HEK293 (cell line): Measurements from ENCODE around the gene SEMA3G.
A peak's percentile ranks its signal among the peaks of the same experiment; 100 is the strongest.

Source experiments
- CTCF ChIA-PET: fragments of 350-600 bp; formaldehyde crosslinking; extraction: SDS; loops from one replicate; lab custom pipeline; 2021; ENCODE audit warnings: antibody characterized with exemption; lab: Yijun Ruan, JAX
- POLR2A ChIA-PET: fragments of 300-600 bp; formaldehyde crosslinking; extraction: SDS; loops from one replicate; lab custom pipeline; 2020; ENCODE audit warnings: antibody characterized with exemption, inconsistent platforms; lab: Yijun Ruan, JAX
- H3K27ac ChIP-seq: fragments of 200-500 bp; sonication (Bioruptor generic); 2 replicates; pipeline ENCODE4 v1.5.1; 2014; ENCODE audit warnings: low read depth, low read length, control low read depth, inconsistent platforms; ENCODE audit errors: extremely low read depth
- H3K36me3 ChIP-seq, 2 experiments: fragments of 200-500 bp in 1 of 2; sonication (Bioruptor generic) in 1 of 2; 1 replicate in 1 of 2; 2 replicates in 1 of 2; pipeline ENCODE4 v1.5.1; 2014 to 2017; ENCODE audit warnings: inconsistent platforms in 2 of 2, low read length in 2 of 2; ENCODE audit not compliant: control insufficient read depth in 2 of 2, insufficient read depth in 1 of 2
- H3K4me1 ChIP-seq: fragments of 200-500 bp; sonication (Bioruptor generic); 2 replicates; pipeline ENCODE4 v1.5.1; 2014; ENCODE audit warnings: mild to moderate bottlenecking, low read length, inconsistent platforms; ENCODE audit not compliant: control insufficient read depth, insufficient read depth
- H3K4me3 ChIP-seq: 2 replicates; pipeline ENCODE4 v1.5.1; 2011; ENCODE audit warnings: low read depth, mild to moderate bottlenecking, control low read depth, low read length, moderate library complexity
- H3K9me3 ChIP-seq: fragments of 200-500 bp; sonication (Bioruptor generic); 2 replicates; pipeline ENCODE4 v1.5.1; 2014; ENCODE audit warnings: low read depth, low read length, inconsistent platforms; ENCODE audit not compliant: control insufficient read depth, insufficient read depth
- GLI4 ChIP-seq: fragments of 450-650 bp; formaldehyde crosslinking; IDR thresholded peaks from 2 replicates; pipeline ENCODE4 v1.5.1; 2016; ENCODE audit warnings: missing biosample characterization, missing genetic modification characterization
- MYNN ChIP-seq: fragments of 450-650 bp; formaldehyde crosslinking; IDR thresholded peaks from 2 replicates; pipeline ENCODE4 v1.5.1; 2016; ENCODE audit warnings: missing biosample characterization, missing genetic modification characterization, borderline replicate concordance
- PBX3 ChIP-seq: sonication (generic); formaldehyde crosslinking; IDR thresholded peaks from 2 replicates; pipeline ENCODE4 v1.8.1; 2022; ENCODE audit warnings: mild to moderate bottlenecking, moderate library complexity, missing genetic modification reagents
- PRDM4 ChIP-seq: fragments of 450-650 bp; formaldehyde crosslinking; IDR thresholded peaks from 2 replicates; pipeline ENCODE4 v1.5.1; 2017; ENCODE audit warnings: missing biosample characterization, missing genetic modification characterization
- SCRT2 ChIP-seq: fragments of 450-650 bp; formaldehyde crosslinking; IDR thresholded peaks from 2 replicates; pipeline ENCODE4 v1.5.1; 2016; ENCODE audit warnings: missing biosample characterization, missing genetic modification characterization
- SP2 ChIP-seq: fragments of 450-650 bp; formaldehyde crosslinking; IDR thresholded peaks from 2 replicates; pipeline ENCODE4 v1.5.1; 2016; ENCODE audit warnings: missing biosample characterization, missing genetic modification characterization
- ZNF121 ChIP-seq: fragments of 450-650 bp; formaldehyde crosslinking; IDR thresholded peaks from 2 replicates; pipeline ENCODE4 v1.5.1; 2016; ENCODE audit warnings: missing biosample characterization, missing genetic modification characterization
- ZNF140 ChIP-seq: fragments of 450-650 bp; formaldehyde crosslinking; IDR thresholded peaks from 2 replicates; pipeline ENCODE4 v1.5.1; 2016; ENCODE audit warnings: missing biosample characterization, missing genetic modification characterization
- ZNF157 ChIP-seq: fragments of 450-650 bp; formaldehyde crosslinking; IDR thresholded peaks from 2 replicates; pipeline ENCODE4 v1.5.1; 2016; ENCODE audit warnings: missing biosample characterization, missing genetic modification characterization
- ZNF16 ChIP-seq: fragments of 450-650 bp; formaldehyde crosslinking; IDR thresholded peaks from 2 replicates; pipeline ENCODE4 v1.5.1; 2016; ENCODE audit warnings: low read depth, missing biosample characterization, missing genetic modification characterization
- ZNF292 ChIP-seq: fragments of 450-650 bp; formaldehyde crosslinking; IDR thresholded peaks from 2 replicates; pipeline ENCODE4 v1.5.1; 2016; ENCODE audit warnings: low read depth, missing biosample characterization, missing genetic modification characterization, borderline replicate concordance
- ZNF488 ChIP-seq: fragments of 450-650 bp; formaldehyde crosslinking; IDR thresholded peaks from 2 replicates; pipeline ENCODE4 v1.5.1; 2016; ENCODE audit warnings: missing biosample characterization, missing genetic modification characterization
- ZNF600 ChIP-seq: fragments of 450-650 bp; formaldehyde crosslinking; IDR thresholded peaks from 2 replicates; pipeline ENCODE4 v1.5.1; 2016; ENCODE audit warnings: missing biosample characterization, missing genetic modification characterization
- ZNF776 ChIP-seq: fragments of 450-650 bp; formaldehyde crosslinking; IDR thresholded peaks from 2 replicates; pipeline ENCODE4 v1.5.0; 2017; ENCODE audit warnings: missing biosample characterization, missing genetic modification characterization, borderline replicate concordance
- ZXDB ChIP-seq: fragments of 450-650 bp; formaldehyde crosslinking; IDR thresholded peaks from 2 replicates; pipeline ENCODE4 v1.5.1; 2016; ENCODE audit warnings: missing biosample characterization, missing genetic modification characterization

SEMA3G gene

GRCh38 chr3:52454938-52455282 lies 10.0 kb upstream of the SEMA3G start:
- Histone ChIP-seq H3K4me3 (peak overlapping the region; percentile 43), H3K9me3 (no peaks in the 10 kb centered on the region), H3K27ac (0 out of 2 replicates have a peak overlapping the region, but pooled peaks have one; percentile 24), H3K36me3 (peaks cover 4 to 33% of the 10 kb centered on the region in 2 experiments; a peak in 2 of 3 replicates), H3K4me1 (peaks cover 2% of the 10 kb centered on the region; the same call in 1 of the 2 replicates)
- TF ChIP-seq ZNF121 (tag by site-specific recombination) (no peak), PRDM4 (tag by site-specific recombination) (no peak), ZNF140 (no peak), ZXDB (tag by site-specific recombination) (no peak), ZNF157 (tag by site-specific recombination) (no peak), SCRT2 (tag by site-specific recombination) (no peak), ZNF488 (no peak), ZNF600 (no peak), ZNF292 (tag by site-specific recombination) (no peak), MYNN (tag by site-specific recombination) (no peak), PBX3 (no peak)
- POLR2A ChIA-PET = no interaction called here
- CTCF ChIA-PET = no interaction called here

GRCh38 chr3:52454250-52454937 lies 9.5 kb upstream of the SEMA3G start:
- peaks cover 2% of the 10 kb centered on the region; the same call in 1 of the 2 replicates for H3K4me1 ChIP-seq
- TF ChIP-seq ZNF16 (tag by site-specific recombination) (no peak), GLI4 (tag by site-specific recombination) (peak; percentile 92), ZNF776 (tag by site-specific recombination) (no peak)
- no peak overlapping the region for H3K4me3 ChIP-seq
- no peaks in the 10 kb centered on the region for H3K9me3 ChIP-seq
- CTCF ChIA-PET = no interaction called here
- H3K27ac ChIP-seq = no peak overlapping the region
- peaks cover 2 to 28% of the 10 kb centered on the region in 2 experiments; a peak in 2 of 3 replicates for H3K36me3 ChIP-seq
- POLR2A ChIA-PET = no interaction called here

GRCh38 chr3:52453496-52454249 lies 8.8 kb upstream of the SEMA3G start, which contains the start of gene TNNC1:
TSS of gene TNNC1 (minus strand) at chr3:52454041. CDS start at chr3:52454015, 26 bp downstream.
- H3K36me3 ChIP-seq = peaks cover 0 to 21% of the 10 kb centered on the region in 2 experiments; a peak in 1 of 3 replicates
- ChIA-PET POLR2A (no interaction called here), CTCF (no interaction called here)
- TF ChIP-seq SP2 (tag by site-specific recombination) = peak; percentile 15; the same call in 1 of the 2 replicates
- no peak for TF ChIP-seq PRDM4 (tag by site-specific recombination)
- H3K27ac ChIP-seq = no peak within 1 kb of the TSS
- H3K9me3 ChIP-seq = no peaks in the 10 kb centered on the region
- H3K4me1 ChIP-seq = peaks cover 2% of the 10 kb centered on the region; the same call in 1 of the 2 replicates
- H3K4me3 ChIP-seq = no peak within 1 kb of the TSS
